ENCODE data around the gene TPST1. TPM values are rescaled to one million over a fixed set of nuclear protein-coding genes. Genes with fewer than 3 reads are reported as not detected.

TPST1 gene
- total and polyA plus RNA-seq, 12 donors, result 2.0 to 7.3 (median 4.7) TPM

GRCh38 chr7:66250711-66251110, 45.6 kb downstream of the TPST1 start:
- Histone ChIP-seq H3K27me3 (no peaks in the 10 kb centered on the region), H3K9me3 (no peaks in the 10 kb centered on the region), H3K27ac (no peak overlapping the region), H3K4me3 (no peak overlapping the region), H3K4me1 (peaks cover 0 to 7% (median 0%) of the 10 kb centered on the region in 9 donors), H3K36me3 (no peaks in the 10 kb centered on the region)
- ATAC-seq (no peak), DNase-seq (no peak)
- intact Hi-C loops (cut with DNase I), result no loop called here
- 92 to 94% methylated on average over 3 of the region's 3 CpGs for WGBS, 2 donors
- TF ChIP-seq CTCF (IDR thresholded peaks at IDR 0.05), result no peak

- H3K27ac ChIP-seq, result peak overlapping the region in 1 of 10 donors; percentile 46
- DNase-seq (no peak), ATAC-seq (no peak)
- intact Hi-C loops (cut with DNase I), result no loop called here
- no peaks in the 10 kb centered on the region for H3K36me3 ChIP-seq
- TF ChIP-seq CTCF (IDR thresholded peaks at IDR 0.05), result no peak
- peaks cover 0 to 20% (median 0%) of the 10 kb centered on the region in 9 donors for H3K4me1 ChIP-seq
- no peak overlapping the region for H3K4me3 ChIP-seq
- no peaks in the 10 kb centered on the region for H3K27me3 ChIP-seq
- peaks cover 0 to 8% (median 0%) of the 10 kb centered on the region in 11 donors for H3K9me3 ChIP-seq
These were observed 50.5 kb downstream of the TPST1 start for GRCh38 chr7:66255534-66256100.

- peak overlapping the region in 1 of 10 donors; percentile 46 for H3K27ac ChIP-seq
- 27 to 79% methylated on average over 1 of the region's 1 CpG for WGBS, 2 donors
- no peaks in the 10 kb centered on the region for H3K36me3 ChIP-seq
- no peaks in the 10 kb centered on the region for H3K27me3 ChIP-seq
- H3K4me3 ChIP-seq, result no peak overlapping the region
- H3K9me3 ChIP-seq, result peaks cover 0 to 8% (median 0%) of the 10 kb centered on the region in 11 donors
- no peak for TF ChIP-seq CTCF (IDR thresholded peaks at IDR 0.05)
- peaks cover 0 to 20% (median 0%) of the 10 kb centered on the region in 9 donors for H3K4me1 ChIP-seq
- ATAC-seq (no peak), DNase-seq (no peak)
- intact Hi-C loops (cut with DNase I), result no loop called here
These were observed 51.1 kb downstream of the TPST1 start for GRCh38 chr7:66256281-66256680.

- no peak overlapping the region for H3K4me3 ChIP-seq
- no peak overlapping the region for H3K27ac ChIP-seq
- H3K36me3 ChIP-seq, result no peaks in the 10 kb centered on the region
- 84 to 89% methylated on average over 4 of the region's 4 CpGs for WGBS, 2 donors
- intact Hi-C loops (cut with DNase I), result no loop called here
- no peak for TF ChIP-seq CTCF (IDR thresholded peaks at IDR 0.05)
- no peaks in the 10 kb centered on the region for H3K27me3 ChIP-seq
- H3K9me3 ChIP-seq, result peaks cover 0 to 8% (median 0%) of the 10 kb centered on the region in 11 donors
- DNase-seq (no peak), ATAC-seq (no peak)
- H3K4me1 ChIP-seq, result peaks cover 0 to 20% (median 0%) of the 10 kb centered on the region in 9 donors
These were observed 52.3 kb downstream of the TPST1 start for GRCh38 chr7:66257481-66257880.
